IMR-90 (cell line): Measurements from ENCODE around the gene SAGE1. TPM values are rescaled to one million over a fixed set of nuclear protein-coding genes. Genes with fewer than 3 reads are reported as not detected.
"Not testable (repeated sequence)": the region's sequence is repeated elsewhere in the genome, so short reads cannot be mapped to it uniquely, and the experiment has no call there.

Experiments used
- ATAC-seq: fragments of 200-7000 bp; cut with Tn5 transposase; 2 replicates; pipeline ENCODE4 v1.9.1; 2020; ENCODE audit warnings: low read depth, mild to moderate bottlenecking, moderate library complexity
- BruUV-seq: library from RNA; stranded (reverse); fragments of 400-500 nt; replicated peaks from 2 replicates; lab custom pipeline; 2021; lab: Mats Ljungman, UMichigan
- CTCF ChIA-PET: fragments of 300-600 bp; formaldehyde crosslinking; extraction: SDS; loops from one replicate; lab custom pipeline; 2021; ENCODE audit warnings: antibody characterized with exemption; lab: Yijun Ruan, JAX
- POLR2A ChIA-PET: fragments of 300-600 bp; sonication (Branson Sonifier 250); formaldehyde crosslinking; loops from one replicate; lab custom pipeline; 2022; ENCODE audit warnings: antibody characterized with exemption; ENCODE audit not compliant: unreplicated experiment; lab: Charles Lee
- DNase-seq: peaks from one replicate; pipeline ENCODE4 v3.0.0; 2013
- H2AFZ ChIP-seq: replicated peaks from 2 replicates; pipeline ENCODE3; 2013; ENCODE audit warnings: low read length, mild to moderate bottlenecking; ENCODE audit not compliant: poor library complexity
- H2AK5ac ChIP-seq: 2 replicates; pipeline ENCODE4 v1.6.1; 2013; ENCODE audit warnings: low read depth, low read length, inconsistent platforms
- H2AK9ac ChIP-seq: replicated peaks from 2 replicates; pipeline ENCODE3; 2013; ENCODE audit warnings: mild to moderate bottlenecking, low read depth, low read length, moderate library complexity; ENCODE audit not compliant: poor library complexity
- H2BK120ac ChIP-seq: 2 replicates; pipeline ENCODE4 v1.6.1; 2013; ENCODE audit warnings: low read depth, low read length, inconsistent platforms
- H2BK15ac ChIP-seq: 3 replicates; pipeline ENCODE4 v1.6.1; 2013; ENCODE audit warnings: low read depth, low read length, inconsistent platforms
- H2BK20ac ChIP-seq: 2 replicates; pipeline ENCODE4 v1.6.1; 2013; ENCODE audit warnings: low read depth, mild to moderate bottlenecking, inconsistent platforms, low read length, moderate library complexity
- H2BK5ac ChIP-seq: 2 replicates; pipeline ENCODE4 v1.6.1; 2013; ENCODE audit warnings: mild to moderate bottlenecking, low read depth, low read length, inconsistent platforms; ENCODE audit not compliant: poor library complexity, severe bottlenecking
- H3K14ac ChIP-seq: replicated peaks from 2 replicates; pipeline ENCODE4 v1.6.1; 2013; ENCODE audit warnings: low read depth, low read length, inconsistent platforms
- H3K18ac ChIP-seq: 2 replicates; pipeline ENCODE4 v1.6.1; 2013; ENCODE audit warnings: low read depth, low read length, control low read depth
- H3K23ac ChIP-seq: 2 replicates; pipeline ENCODE4 v1.6.1; 2013; ENCODE audit warnings: low read depth, low read length, inconsistent platforms
- H3K27ac ChIP-seq: 2 replicates; pipeline ENCODE4 v1.5.1; 2013; ENCODE audit warnings: mild to moderate bottlenecking, control low read depth, low read length; ENCODE audit not compliant: insufficient read depth
- H3K27me3 ChIP-seq: 2 replicates; pipeline ENCODE4 v1.6.1; 2013; ENCODE audit warnings: low read length; ENCODE audit not compliant: control insufficient read depth, insufficient read depth
- H3K36me3 ChIP-seq: 2 replicates; pipeline ENCODE4 v1.6.1; 2013; ENCODE audit warnings: low read length, mixed read lengths; ENCODE audit not compliant: control insufficient read depth, insufficient read depth
- H3K4ac ChIP-seq: 2 replicates; pipeline ENCODE4 v1.6.1; 2013; ENCODE audit warnings: low read depth, low read length, inconsistent platforms
- H3K4me1 ChIP-seq: 2 replicates; pipeline ENCODE4 v1.6.1; 2013; ENCODE audit warnings: low read length, mixed read lengths; ENCODE audit not compliant: control insufficient read depth, insufficient read depth
- H3K4me2 ChIP-seq: 2 replicates; pipeline ENCODE4 v1.6.1; 2013; ENCODE audit warnings: low read depth, mild to moderate bottlenecking, control low read depth, low read length, moderate library complexity
- H3K4me3 ChIP-seq: 2 replicates; pipeline ENCODE4 v1.5.1; 2013; ENCODE audit warnings: low read depth, mild to moderate bottlenecking, control low read depth, low read length, moderate library complexity; ENCODE audit not compliant: insufficient read depth
- H3K56ac ChIP-seq: 2 replicates; pipeline ENCODE4 v1.6.1; 2013; ENCODE audit warnings: low read length, inconsistent platforms; ENCODE audit not compliant: insufficient read depth; ENCODE audit errors: extremely low read depth
- H3K79me1 ChIP-seq, 2 experiments: 2 replicates each; pipeline ENCODE4 v1.6.1; 2013; ENCODE audit warnings: low read length in 2 of 2, inconsistent platforms in 1 of 2, low read depth in 1 of 2
- H3K9ac ChIP-seq: 2 replicates; pipeline ENCODE4 v1.6.1; 2013; ENCODE audit warnings: low read depth, low read length, control low read depth
- H3K9me1 ChIP-seq: 2 replicates; pipeline ENCODE4 v1.6.1; 2013; ENCODE audit warnings: low read length, inconsistent platforms; ENCODE audit not compliant: insufficient read depth
- H3K9me3 ChIP-seq: 2 replicates; pipeline ENCODE4 v1.6.1; 2013; ENCODE audit warnings: low read length; ENCODE audit not compliant: control insufficient read depth, insufficient read depth
- H4K20me1 ChIP-seq: 2 replicates; pipeline ENCODE4 v1.6.1; 2013; ENCODE audit warnings: low read length, inconsistent platforms; ENCODE audit not compliant: insufficient read depth
- H4K5ac ChIP-seq: 2 replicates; pipeline ENCODE4 v1.6.1; 2013; ENCODE audit warnings: mild to moderate bottlenecking, low read depth, low read length, control low read depth
- H4K8ac ChIP-seq, 2 experiments: 2 replicates each; pipeline ENCODE4 v1.6.1; 2013; ENCODE audit warnings: low read depth in 2 of 2, low read length in 2 of 2, control low read depth in 1 of 2, inconsistent platforms in 1 of 2
- H4K91ac ChIP-seq: 2 replicates; pipeline ENCODE4 v1.6.1; 2013; ENCODE audit warnings: low read depth, low read length, inconsistent platforms; ENCODE audit not compliant: insufficient read depth
- WGBS, 2 experiments: methylation state at CpG; one replicate each; pipeline versions ENCODE4 v1.1.5 to v1.1.7; 2013; ENCODE audit warnings: missing lambda C conversion rate in 2 of 2; ENCODE audit not compliant: insufficient read length in 1 of 2; ENCODE audit errors: extremely low coverage in 2 of 2; 5-methylcytosine and 5-hydroxymethylcytosine counted together
- dilution Hi-C: fragments of 300-500 bp; cut with HindIII; formaldehyde crosslinking; loops from one replicate; pipeline ENCODE4 v1.14.3; 2018; ENCODE audit warnings: low sequenced_read_pairs; ENCODE audit not compliant: unreplicated experiment
- in situ Hi-C: fragments of 300-500 bp; cut with MboI; formaldehyde crosslinking; loops from 3 replicates; pipeline ENCODE4 v1.14.3; 2019; ENCODE audit warnings: low sequenced_read_pairs, inconsistent platforms, mixed read lengths
- intact Hi-C: fragments of 100-400 bp; cut with micrococcal nuclease; formaldehyde crosslinking; loops from 2 replicates; pipeline ENCODE4 v1.10.0; 2022
- polyA plus RNA-seq, 3 experiments: library from polyadenylated mRNA; depleted of rRNA; stranded (reverse); fragments of >200 nt; gene quantifications; 2 replicates each; pipeline ENCODE4 v1.2.3, GENCODE V29; 2012; ENCODE audit warnings: low replicate concordance in 1 of 3
- total RNA-seq: library from RNA; depleted of rRNA; stranded (reverse); fragments of >200 nt; gene quantifications from 2 replicates; pipeline ENCODE4 v1.2.3, GENCODE V29; 2012

The SAGE1 gene
- total and polyA plus RNA-seq, 2 of the 4 experiments (the other 2 are of a cell fraction), result not detected

DNA sequence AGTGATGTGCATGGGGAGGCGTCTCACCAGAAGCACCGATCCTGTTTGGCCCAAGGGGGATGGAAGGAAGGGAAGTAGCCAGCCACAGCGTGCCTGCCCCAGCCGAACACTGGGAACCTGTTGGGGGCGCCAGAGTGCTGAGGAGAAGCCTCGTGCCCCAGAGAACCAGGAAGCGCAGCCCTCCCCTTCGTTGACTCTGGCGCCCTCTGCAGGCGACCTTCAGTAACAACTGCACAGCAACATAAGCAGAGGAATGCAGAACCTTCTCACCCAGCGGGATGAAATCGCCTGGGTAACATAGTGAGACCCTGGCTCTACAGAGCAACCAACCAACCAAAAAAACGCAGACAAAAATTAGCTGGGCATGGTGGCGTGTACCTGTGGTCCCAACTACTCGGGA is 4.5 kb upstream of the SAGE1 start:
- H2AFZ ChIP-seq, H2AK5ac ChIP-seq, BruUV-seq, H4K8ac ChIP-seq, H3K27me3 ChIP-seq, H3K4ac ChIP-seq, H3K18ac ChIP-seq, H3K4me1 ChIP-seq, H3K9ac ChIP-seq, H4K91ac ChIP-seq, intact Hi-C loops, H3K4me3 ChIP-seq, H3K27ac ChIP-seq, H2BK120ac ChIP-seq, H3K56ac ChIP-seq, H2AK9ac ChIP-seq, H3K14ac ChIP-seq, H4K20me1 ChIP-seq, DNase-seq, H3K23ac ChIP-seq, ATAC-seq, H2BK20ac ChIP-seq, H3K4me2 ChIP-seq, H2BK15ac ChIP-seq, H3K9me3 ChIP-seq, in situ Hi-C loops, H3K79me1 ChIP-seq, H3K36me3 ChIP-seq, H3K9me1 ChIP-seq, CTCF ChIA-PET, dilution Hi-C loops, H2BK5ac ChIP-seq, POLR2A ChIA-PET, H4K5ac ChIP-seq: not testable (repeated sequence)
- WGBS, 2 experiments, result no CpG with 5 or more reads among the region's 15 CpGs
